Activated T-cell treated with anti-CD3 and anti-CD28 coated beads for 4 hours (primary cell): ENCODE measurements around the gene UBE2I.

Experiments used
- DNase-seq: peaks from one replicate; pipeline ENCODE4 v3.0.0-alpha.2; 2020

Gene UBE2I

GRCh38 chr16:1364510-1364909, 55.1 kb downstream of the UBE2I start:
- DNase-seq = no peak

- DNase-seq = no peak
Measured at GRCh38 chr16:1366060-1366711, 56.8 kb downstream of the UBE2I start.

GRCh38 chr16:1366712-1367299, 57.4 kb downstream of the UBE2I start:
- DNase-seq = no peak

GRCh38 chr16:1367486-1368174, 58.2 kb downstream of the UBE2I start:
- no peak for DNase-seq

- no peak for DNase-seq
Measured at GRCh38 chr16:1371054-1371978, 61.9 kb downstream of the UBE2I start.

GRCh38 chr16:1372292-1372950, 63.0 kb downstream of the UBE2I start:
- DNase-seq = no peak

- DNase-seq = no peak
Measured at GRCh38 chr16:1374418-1375297, 65.2 kb downstream of the UBE2I start.

GRCh38 chr16:1375298-1375640, 65.8 kb downstream of the UBE2I start:
- no peak for DNase-seq

GRCh38 chr16:1375741-1376410, 66.4 kb downstream of the UBE2I start:
- no peak for DNase-seq
